ENCODE results near the gene KRTAP10-12. TPM values are rescaled to one million over a fixed set of nuclear protein-coding genes. Genes with fewer than 3 reads are reported as not detected.

The KRTAP10-12 gene
- total RNA-seq, 1 donor from 2014 or later: not detected

- no peak for DNase-seq (ENCODE audit: low read depth)
Measured at GRCh38 chr21:44730951-44731579, 34.1 kb downstream of the KRTAP10-12 start.

GRCh38 chr21:44732263-44732662 is 35.3 kb downstream of the KRTAP10-12 start:
- no peak for DNase-seq (ENCODE audit: low read depth)

GRCh38 chr21:44732956-44733355 is 36.0 kb downstream of the KRTAP10-12 start:
- DNase-seq (ENCODE audit: low read depth): no peak

- no peak for DNase-seq (ENCODE audit: low read depth)
Measured at GRCh38 chr21:44734026-44734745, 37.2 kb downstream of the KRTAP10-12 start.

GRCh38 chr21:44734841-44735240 is 37.9 kb downstream of the KRTAP10-12 start:
- DNase-seq (ENCODE audit: low read depth): no peak

- no peak for DNase-seq (ENCODE audit: low read depth)
Measured at GRCh38 chr21:44735821-44736220, 38.8 kb downstream of the KRTAP10-12 start.

- no peak for DNase-seq (ENCODE audit: low read depth)
Measured at GRCh38 chr21:44736291-44737004, 39.5 kb downstream of the KRTAP10-12 start.

- DNase-seq (ENCODE audit: low read depth): peak; percentile 41
Measured at GRCh38 chr21:44737706-44738354, 40.9 kb downstream of the KRTAP10-12 start.

GRCh38 chr21:44738621-44739020 is 41.6 kb downstream of the KRTAP10-12 start:
- no peak for DNase-seq (ENCODE audit: low read depth)

- no peak for DNase-seq (ENCODE audit: low read depth)
Measured at GRCh38 chr21:44739316-44739715, 42.3 kb downstream of the KRTAP10-12 start.

GRCh38 chr21:44740742-44741141 is 43.8 kb downstream of the KRTAP10-12 start:
- no peak for DNase-seq (ENCODE audit: low read depth)

GRCh38 chr21:44741921-44742320 is 44.9 kb downstream of the KRTAP10-12 start:
- DNase-seq (ENCODE audit: low read depth): no peak

- DNase-seq (ENCODE audit: low read depth): no peak
Measured at GRCh38 chr21:44742418-44743153, 45.6 kb downstream of the KRTAP10-12 start.

Other genes with a start within 250 kb of the KRTAP10-12 start
- gene LRRC3, start 241.7 kb upstream of the KRTAP10-12 start, total RNA-seq: not detected in 2 replicates
- not detected in 2 replicates for gene KRTAP10-1, start 157.0 kb upstream of the KRTAP10-12 start, total RNA-seq
- gene KRTAP10-2, start 145.7 kb upstream of the KRTAP10-12 start, total RNA-seq: not detected in 2 replicates
- not detected in 2 replicates for gene KRTAP10-3, start 138.4 kb upstream of the KRTAP10-12 start, total RNA-seq
- gene KRTAP10-4, start 123.4 kb upstream of the KRTAP10-12 start, total RNA-seq: not detected in 2 replicates
- gene KRTAP10-5, start 116.6 kb upstream of the KRTAP10-12 start, total RNA-seq: not detected in 2 replicates
- not detected in 2 replicates for gene KRTAP10-6, start 104.7 kb upstream of the KRTAP10-12 start, total RNA-seq
- gene KRTAP10-7, start 96.6 kb upstream of the KRTAP10-12 start, total RNA-seq: not detected in 2 replicates
- gene KRTAP10-8, start 85.1 kb upstream of the KRTAP10-12 start, total RNA-seq: not detected in 2 replicates
- gene KRTAP10-9, start 70.1 kb upstream of the KRTAP10-12 start, total RNA-seq: not detected in 2 replicates
- gene KRTAP10-10, start 59.8 kb upstream of the KRTAP10-12 start, total RNA-seq: not detected in 2 replicates
- not detected in 2 replicates for gene KRTAP10-11, start 50.8 kb upstream of the KRTAP10-12 start, total RNA-seq
- gene KRTAP12-4, start 42.5 kb upstream of the KRTAP10-12 start, total RNA-seq: not detected in 2 replicates
- not detected in 2 replicates for gene KRTAP12-3, start 39.2 kb upstream of the KRTAP10-12 start, total RNA-seq
- gene KRTAP12-2, start 30.2 kb upstream of the KRTAP10-12 start, total RNA-seq: not detected in 2 replicates
- not detected in 2 replicates for gene KRTAP12-1, start 15.0 kb upstream of the KRTAP10-12 start, total RNA-seq
- not detected in 2 replicates for gene TSPEAR, start 14.4 kb downstream of the KRTAP10-12 start, total RNA-seq
- gene UBE2G2, start 104.6 kb downstream of the KRTAP10-12 start, total RNA-seq: 98.0 and 99.8 TPM in 2 replicates
- gene SUMO3, start 120.9 kb downstream of the KRTAP10-12 start, total RNA-seq: 78.6 and 79.5 TPM in 2 replicates
- gene PTTG1IP, start 176.5 kb downstream of the KRTAP10-12 start, total RNA-seq: 207 and 246 TPM in 2 replicates
- 2.2 and 3.2 TPM in 2 replicates for gene ITGB2, start 223.7 kb downstream of the KRTAP10-12 start, total RNA-seq
- 13.6 and 14.9 TPM in 2 replicates for gene SLX9, start 242.9 kb downstream of the KRTAP10-12 start, total RNA-seq